AG10803 (cell line): Measurements from ENCODE around the gene MYH8.

Source experiments
- DNase-seq: peaks from one replicate; pipeline ENCODE4 v3.0.0; 2010; ENCODE audit warnings: low read depth
- H3K4me3 ChIP-seq: 2 replicates; pipeline ENCODE4 v1.5.1; 2011; ENCODE audit warnings: mild to moderate bottlenecking, low read length, control low read depth
- CTCF ChIP-seq: conservative IDR thresholded peaks from 2 replicates; pipeline ENCODE4 v1.5.1; 2011; ENCODE audit warnings: mild to moderate bottlenecking, low read length, control low read depth, inconsistent platforms

The MYH8 gene

GRCh38 chr17:10357768-10358167 is 64.0 kb downstream of the MYH8 start:
- DNase-seq, result no peak
- H3K4me3 ChIP-seq, result no peak overlapping the region
- TF ChIP-seq CTCF, result peak; percentile 37

DNA sequence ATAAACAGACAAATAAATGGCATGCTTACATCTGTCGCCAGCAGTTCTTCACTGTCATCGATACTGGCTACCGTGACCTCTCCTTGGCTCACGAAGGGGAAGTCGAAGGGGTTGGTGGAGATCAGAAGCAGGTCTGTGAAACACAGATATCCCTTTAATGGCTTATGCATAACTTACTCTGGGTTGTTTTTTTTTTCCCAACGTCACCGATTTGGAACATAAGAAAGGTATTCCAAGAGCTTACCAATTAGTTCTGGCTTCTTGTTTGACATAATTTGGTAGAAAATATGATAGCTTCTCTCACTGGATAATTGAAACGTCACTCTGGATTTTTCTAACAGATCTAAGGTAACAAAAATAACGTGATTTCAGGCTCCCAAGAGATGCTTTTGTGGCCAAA is 67.1 kb downstream of the MYH8 start:
- TF ChIP-seq CTCF, result no peak
- no peak for DNase-seq
- no peak overlapping the region for H3K4me3 ChIP-seq

DNA sequence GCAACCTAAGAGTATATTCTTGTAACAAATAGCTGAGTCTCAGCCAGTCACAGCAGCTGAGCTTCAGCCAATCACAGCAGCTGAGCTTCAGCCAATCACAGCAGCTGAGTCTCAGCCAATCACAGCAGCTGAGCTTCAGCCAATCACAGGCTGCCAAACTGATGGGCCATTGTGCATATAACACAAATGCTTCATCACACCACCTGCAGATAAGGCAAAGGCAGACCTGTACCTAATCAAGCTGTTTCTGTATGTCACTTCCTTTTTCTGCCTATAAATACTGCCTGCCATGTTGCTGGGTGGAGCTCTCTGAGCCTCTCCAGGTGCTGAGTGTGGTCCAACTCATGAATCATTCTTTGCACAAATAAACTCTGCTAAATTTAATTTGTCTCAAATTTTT is 68.9 kb downstream of the MYH8 start:
- H3K4me3 ChIP-seq, result no peak overlapping the region
- TF ChIP-seq CTCF, result no peak

GRCh38 chr17:10349403-10349802 is 72.3 kb downstream of the MYH8 start:
- peak; percentile 26 for TF ChIP-seq CTCF
- no peak for DNase-seq
- H3K4me3 ChIP-seq, result no peak overlapping the region

More for the DNA sequence above, 68.9 kb downstream of the MYH8 start:
- no peak for DNase-seq

DNA sequence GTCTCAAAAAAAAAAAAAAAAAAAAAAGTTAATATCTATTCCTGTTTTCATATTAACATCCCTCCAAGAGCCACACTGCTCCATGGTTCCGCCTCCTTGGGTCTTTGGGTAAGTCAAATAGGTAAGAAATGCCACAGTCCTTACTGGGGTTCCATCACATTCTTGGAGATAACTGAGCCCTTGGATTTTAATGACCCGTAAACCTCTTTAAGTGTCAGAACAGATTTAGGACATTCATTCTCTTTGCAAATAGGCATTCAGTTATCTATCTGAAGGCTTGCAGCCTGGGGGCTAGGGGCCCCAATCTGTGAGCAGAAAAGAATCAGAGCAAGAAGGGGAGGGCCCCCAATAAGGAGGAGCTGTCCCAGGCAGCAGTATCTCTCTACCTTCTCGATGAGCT is 76.9 kb downstream of the MYH8 start:
- no peak overlapping the region for H3K4me3 ChIP-seq
- no peak for DNase-seq
- TF ChIP-seq CTCF, result no peak
